CD14-positive monocyte (primary cell): ENCODE data around the gene TRH. TPM values are rescaled to one million over a fixed set of nuclear protein-coding genes. Genes with fewer than 3 reads are reported as not detected.

Experiments used
- DNase-seq, 3 donors: peaks; one replicate each; pipeline ENCODE4 v3.0.0-alpha.2; 2011 to 2022
- H2AFZ ChIP-seq: 2 replicates; pipeline ENCODE4 v1.6.0; 2012; ENCODE audit warnings: mild to moderate bottlenecking, low read depth, low read length, inconsistent platforms; ENCODE audit not compliant: insufficient read depth, poor library complexity, severe bottlenecking
- H3K27ac ChIP-seq, 2 donors: 1 replicate in 1 of 2; 2 replicates in 1 of 2; pipeline ENCODE4 v1.5.1; 2012 to 2013; ENCODE audit warnings: low read length in 2 of 2, control low read depth in 1 of 2, inconsistent platforms in 1 of 2, low read depth in 1 of 2, mild to moderate bottlenecking in 1 of 2
- H3K27me3 ChIP-seq, 2 donors: one replicate each; pipeline versions ENCODE4 v1.6.0 to v1.6.1; 2011 to 2013; ENCODE audit warnings: low read length in 2 of 2; ENCODE audit not compliant: control insufficient read depth in 2 of 2, insufficient read depth in 2 of 2
- H3K36me3 ChIP-seq, 2 donors: replicated peaks in 1 of 2; 1 replicate in 1 of 2; 2 replicates in 1 of 2; pipeline versions ENCODE4 v1.5.1 to v1.6.1; 2012 to 2013; ENCODE audit warnings: low read length in 2 of 2, control low read depth in 1 of 2, inconsistent platforms in 1 of 2, mild to moderate bottlenecking in 1 of 2; ENCODE audit not compliant: insufficient read depth in 2 of 2, control insufficient read depth in 1 of 2
- H3K4me1 ChIP-seq, 2 donors: 1 replicate in 1 of 2; 2 replicates in 1 of 2; pipeline versions ENCODE4 v1.5.1 to v1.6.1; 2012 to 2013; ENCODE audit warnings: low read length in 2 of 2, control low read depth in 1 of 2, inconsistent platforms in 1 of 2, mild to moderate bottlenecking in 1 of 2, moderate library complexity in 1 of 2; ENCODE audit not compliant: insufficient read depth in 2 of 2, control insufficient read depth in 1 of 2
- H3K4me2 ChIP-seq: replicated peaks from 2 replicates; pipeline ENCODE3; 2012; ENCODE audit warnings: low read length, moderate library complexity, mild to moderate bottlenecking; ENCODE audit not compliant: poor library complexity, severe bottlenecking; ENCODE audit errors: extremely low read depth
- H3K4me3 ChIP-seq, 3 experiments: fragments of 200-600 bp in 1 of 3; sonication (generic) in 1 of 3; replicated peaks in 1 of 3; 1 replicate in 2 of 3; 2 replicates in 1 of 3; pipeline ENCODE4 v1.5.1; 2011 to 2013; ENCODE audit warnings: low read length in 3 of 3, mild to moderate bottlenecking in 3 of 3, control low read depth in 2 of 3, low read depth in 2 of 3, inconsistent platforms in 1 of 3, moderate library complexity in 1 of 3
- H3K79me2 ChIP-seq: 2 replicates; pipeline ENCODE4 v1.6.0; 2012; ENCODE audit warnings: mild to moderate bottlenecking, control low read depth, inconsistent platforms, low read length, moderate library complexity; ENCODE audit not compliant: insufficient read depth
- H3K9ac ChIP-seq: 2 replicates; pipeline ENCODE4 v1.6.0; 2017; ENCODE audit warnings: low read length, mild to moderate bottlenecking; ENCODE audit not compliant: insufficient read depth, poor library complexity, severe bottlenecking
- H3K9me3 ChIP-seq, 2 donors: replicated peaks in 1 of 2; 1 replicate in 1 of 2; 2 replicates in 1 of 2; pipeline versions ENCODE4 v1.5.1 to v1.6.1; 2012 to 2013; ENCODE audit warnings: low read length in 2 of 2, control low read depth in 1 of 2; ENCODE audit not compliant: control insufficient read depth in 1 of 2, insufficient read depth in 1 of 2
- H4K20me1 ChIP-seq: 2 replicates; pipeline ENCODE4 v1.6.0; 2012; ENCODE audit warnings: mild to moderate bottlenecking, low read length, control low read depth, moderate library complexity; ENCODE audit not compliant: insufficient read depth
- H3K27ac Mint-ChIP-seq, 7 donors: one replicate each; pipeline ENCODE4 v1.8.0; 2020; ENCODE audit warnings: mild to moderate bottlenecking in 7 of 7, mixed read lengths in 7 of 7, moderate library complexity in 6 of 7, inconsistent platforms in 2 of 7
- H3K27me3 Mint-ChIP-seq, 3 donors: one replicate each; pipeline ENCODE4 v1.8.0; 2021 to 2022; ENCODE audit warnings: low read depth in 3 of 3, mild to moderate bottlenecking in 3 of 3, mixed read lengths in 3 of 3, moderate library complexity in 3 of 3, inconsistent platforms in 1 of 3
- H3K36me3 Mint-ChIP-seq, 2 donors: one replicate each; pipeline ENCODE4 v1.8.0; 2020; ENCODE audit warnings: mixed read lengths in 2 of 2, inconsistent platforms in 1 of 2, mild to moderate bottlenecking in 1 of 2
- H3K4me1 Mint-ChIP-seq: one replicate; pipeline ENCODE4 v1.8.0; 2020; ENCODE audit warnings: mild to moderate bottlenecking, mixed read lengths
- H3K4me3 Mint-ChIP-seq, 2 donors: one replicate each; pipeline ENCODE4 v1.8.0; 2020; ENCODE audit warnings: mild to moderate bottlenecking in 2 of 2, mixed read lengths in 2 of 2, moderate library complexity in 1 of 2
- H3K9me3 Mint-ChIP-seq, 7 donors: one replicate each; pipeline ENCODE4 v1.8.0; 2020 to 2022; ENCODE audit warnings: mixed read lengths in 7 of 7, mild to moderate bottlenecking in 6 of 7, moderate library complexity in 6 of 7, inconsistent platforms in 2 of 7
- CTCF ChIP-seq: fragments of 200-600 bp; IDR thresholded peaks from one replicate; pipeline ENCODE4 v1.8.0; 2022; ENCODE audit warnings: antibody characterized with exemption, mild to moderate bottlenecking
- WGBS: methylation state at CpG from one replicate; pipeline ENCODE4 v1.1.5; 2013; ENCODE audit warnings: missing lambda C conversion rate; ENCODE audit not compliant: insufficient coverage; 5-methylcytosine and 5-hydroxymethylcytosine counted together
- intact Hi-C, 2 donors: fragments of 100-400 bp; cut with micrococcal nuclease; formaldehyde crosslinking; loops; one replicate each; pipeline versions ENCODE4 v1.15.0 to v1.15.1; 2023
- polyA plus RNA-seq, 3 donors: library from polyadenylated mRNA; depleted of rRNA in 1 of 3; unstranded in 2 of 3; stranded (reverse) in 1 of 3; fragments of 300-500 nt in 2 of 3; fragments of >200 nt in 1 of 3; fragmentation: Illumina TruSeq in 2 of 3; gene quantifications; 1 replicate in 2 of 3; 2 replicates in 1 of 3; pipeline ENCODE4 v1.2.3, GENCODE V29; 2012 to 2021

Gene TRH
- polyA plus RNA-seq, 3 donors, result 0.91 TPM; not detected in 2

GRCh38 chr3:129966876-129967275, 7.6 kb upstream of the TRH start:
- Histone ChIP-seq H3K9ac (no peak overlapping the region), H3K27ac (no peak overlapping the region), H4K20me1 (no peaks in the 10 kb centered on the region), H2AFZ (no peak overlapping the region), H3K79me2 (no peaks in the 10 kb centered on the region), H3K36me3 (no peaks in the 10 kb centered on the region), H3K4me3 (no peak overlapping the region), H3K4me1 (no peaks in the 10 kb centered on the region), H3K4me2 (no peak overlapping the region), H3K9me3 (no peaks in the 10 kb centered on the region), H3K27me3 (no peaks in the 10 kb centered on the region)
- DNase-seq, result no peak
- no peaks in the 10 kb centered on the region for H3K4me1 Mint-ChIP-seq
- TF ChIP-seq CTCF, result no peak
- no peaks in the 10 kb centered on the region for H3K36me3 Mint-ChIP-seq
- no peak overlapping the region for H3K4me3 Mint-ChIP-seq
- intact Hi-C loops, result no loop called here
- H3K9me3 Mint-ChIP-seq, result no peaks in the 10 kb centered on the region
- 80% methylated on average over 2 of the region's 4 CpGs for WGBS
- H3K27ac Mint-ChIP-seq, result peak overlapping the region in 1 of 7 donors; percentile 55
- H3K27me3 Mint-ChIP-seq, result peaks cover under 1 to 2% (median 2%) of the 10 kb centered on the region in 3 donors

- no peaks in the 10 kb centered on the region for H3K36me3 Mint-ChIP-seq
- Histone ChIP-seq H3K27ac (no peak overlapping the region), H3K9me3 (no peaks in the 10 kb centered on the region), H3K4me1 (no peaks in the 10 kb centered on the region), H3K4me2 (no peak overlapping the region), H4K20me1 (no peaks in the 10 kb centered on the region), H2AFZ (no peak overlapping the region), H3K79me2 (no peaks in the 10 kb centered on the region), H3K36me3 (no peaks in the 10 kb centered on the region), H3K4me3 (no peak overlapping the region), H3K27me3 (peaks cover 0 to 5% of the 10 kb centered on the region in 2 donors), H3K9ac (no peak overlapping the region)
- intact Hi-C loops, result no loop called here
- H3K27ac Mint-ChIP-seq, result no peak overlapping the region
- H3K4me1 Mint-ChIP-seq, result no peaks in the 10 kb centered on the region
- no peak overlapping the region for H3K4me3 Mint-ChIP-seq
- H3K9me3 Mint-ChIP-seq, result no peaks in the 10 kb centered on the region
- DNase-seq, result no peak
- TF ChIP-seq CTCF, result no peak
- peaks cover 2 to 8% (median 7%) of the 10 kb centered on the region in 3 donors for H3K27me3 Mint-ChIP-seq
- 88% methylated on average over 1 of the region's 5 CpGs for WGBS
These were observed 6.8 kb upstream of the TRH start for GRCh38 chr3:129967761-129968160.
